HG03575 (cell line): Measurements from ENCODE around the gene POLR3K.
"Not testable (repeated sequence)": the region's sequence is repeated elsewhere in the genome, so short reads cannot be mapped to it uniquely, and the experiment has no call there.

Experiments used
- ATAC-seq: cut with Tn5 transposase; IDR thresholded peaks from one replicate; pipeline ENCODE4 v1.9.1; 2021; ENCODE audit not compliant: unreplicated experiment, insufficient number of reproducible peaks, low FRiP score; ENCODE audit errors: extremely low read depth

Gene POLR3K

GRCh38 chr16:33154-33876, 20.1 kb downstream of the POLR3K start:
- ATAC-seq: not testable (repeated sequence)

DNA sequence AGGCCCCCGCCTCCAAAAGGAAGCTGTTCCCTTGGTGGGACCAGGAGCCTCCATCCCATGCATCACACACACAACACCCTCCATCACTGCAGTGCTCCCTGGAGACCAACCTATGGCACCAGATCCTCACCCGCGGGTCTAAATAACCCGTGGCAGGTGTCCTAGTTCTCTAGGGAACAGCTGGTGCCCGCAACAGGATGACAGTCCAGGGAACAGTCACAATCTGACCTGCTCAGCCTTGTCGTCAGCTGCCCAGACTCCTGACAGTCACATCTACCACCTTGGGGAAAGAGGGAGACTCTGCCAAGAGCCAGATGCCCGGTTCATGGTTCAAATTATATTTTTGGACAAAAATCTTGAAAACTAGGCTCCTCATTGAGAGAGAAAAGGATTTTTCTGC, 22.8 kb downstream of the POLR3K start:
- not testable (repeated sequence) for ATAC-seq

GRCh38 chr16:25926-26348, 27.5 kb downstream of the POLR3K start:
- not testable (repeated sequence) for ATAC-seq

- ATAC-seq: not testable (repeated sequence)
Measured at GRCh38 chr16:24151-24550, 29.3 kb downstream of the POLR3K start.

DNA sequence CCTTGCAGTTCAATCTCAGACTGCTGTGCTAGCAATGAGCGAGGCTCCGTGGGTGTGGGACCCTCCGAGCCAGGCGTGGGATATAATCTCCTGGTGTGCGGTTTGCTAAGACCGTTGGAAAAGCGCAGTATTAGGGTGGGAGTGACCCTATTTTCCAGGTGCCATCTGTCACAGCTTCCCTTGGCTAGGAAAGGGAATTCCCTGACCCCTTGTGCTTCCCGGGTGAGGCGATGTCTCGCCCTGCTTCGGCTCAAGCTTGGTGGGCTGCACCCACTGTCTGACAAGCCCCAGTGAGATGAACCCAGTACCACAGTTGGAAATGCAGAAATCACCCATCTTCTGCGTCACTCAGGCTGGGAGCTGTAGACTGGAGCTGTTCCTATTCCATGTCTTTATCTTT, 32.5 kb downstream of the POLR3K start:
- ATAC-seq: not testable (repeated sequence)

DNA sequence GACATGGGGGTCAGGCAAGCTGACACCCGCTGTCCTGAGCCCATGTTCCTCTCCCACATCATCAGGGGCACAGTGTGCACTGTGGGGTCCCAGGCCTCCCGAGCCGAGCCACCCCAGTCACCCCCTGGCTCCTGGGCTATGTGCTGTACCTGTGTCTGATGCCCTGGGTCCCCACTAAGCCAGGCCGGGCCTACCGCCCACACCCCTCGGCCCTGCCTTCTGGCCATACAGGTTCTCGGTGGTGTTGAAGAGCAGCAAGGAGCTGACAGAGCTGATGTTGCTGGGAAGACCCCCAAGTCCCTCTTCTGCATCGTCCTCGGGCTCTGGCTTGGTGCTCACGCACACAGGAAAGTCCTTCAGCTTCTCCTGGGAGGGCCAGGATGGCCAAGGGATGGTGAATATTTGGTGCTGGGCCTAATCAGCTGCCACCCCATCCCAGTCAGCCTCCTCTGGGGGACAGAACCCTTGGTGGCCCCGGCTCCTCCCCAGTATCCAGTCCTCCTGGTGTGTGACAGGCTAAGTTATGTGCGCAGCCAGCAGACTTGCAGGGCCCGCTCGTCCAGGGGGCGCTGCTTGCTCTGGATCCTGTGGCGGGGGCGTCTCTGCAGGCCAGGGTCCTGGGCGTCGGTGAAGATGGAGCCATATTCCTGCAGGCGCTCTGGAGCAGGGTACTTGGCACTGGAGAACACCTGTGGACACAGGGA, 36.2 kb downstream of the POLR3K start:
- ATAC-seq: not testable (repeated sequence)

DNA sequence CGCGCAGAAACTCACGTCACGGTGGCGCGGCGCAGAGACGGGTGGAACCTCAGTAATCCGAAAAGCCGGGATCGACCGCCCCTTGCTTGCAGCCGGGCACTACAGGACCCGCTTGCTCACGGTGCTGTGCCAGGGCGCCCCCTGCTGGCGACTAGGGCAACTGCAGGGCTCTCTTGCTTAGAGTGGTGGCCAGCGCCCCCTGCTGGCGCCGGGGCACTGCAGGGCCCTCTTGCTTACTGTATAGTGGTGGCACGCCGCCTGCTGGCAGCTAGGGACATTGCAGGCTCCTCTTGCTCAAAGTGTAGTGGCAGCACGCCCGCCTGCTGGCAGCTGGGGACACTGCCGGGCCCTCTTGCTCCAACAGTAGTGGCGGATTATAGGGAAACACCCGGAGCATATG, 42.6 kb downstream of the POLR3K start:
- ATAC-seq: not testable (repeated sequence)

- ATAC-seq: no peak
Measured at GRCh38 chr16:9903-10665, 43.3 kb downstream of the POLR3K start.
